HG02885 (cell line): ENCODE measurements around the gene ZBTB16.

Source experiments
- ATAC-seq: cut with Tn5 transposase; IDR thresholded peaks from one replicate; pipeline ENCODE4 v1.9.1; 2021; ENCODE audit warnings: mild to moderate bottlenecking; ENCODE audit not compliant: unreplicated experiment, poor library complexity

Gene ZBTB16

GRCh38 chr11:114059278-114059983 lies at the start of gene ZBTB16:
Gene ZBTB16 (plus strand): TSS chr11:114059711. CDS start chr11:114063301, 3,590 bp downstream.
- ATAC-seq, result no peak

GRCh38 chr11:114010931-114011330 lies 48.6 kb upstream of the ZBTB16 start:
- no peak for ATAC-seq

DNA sequence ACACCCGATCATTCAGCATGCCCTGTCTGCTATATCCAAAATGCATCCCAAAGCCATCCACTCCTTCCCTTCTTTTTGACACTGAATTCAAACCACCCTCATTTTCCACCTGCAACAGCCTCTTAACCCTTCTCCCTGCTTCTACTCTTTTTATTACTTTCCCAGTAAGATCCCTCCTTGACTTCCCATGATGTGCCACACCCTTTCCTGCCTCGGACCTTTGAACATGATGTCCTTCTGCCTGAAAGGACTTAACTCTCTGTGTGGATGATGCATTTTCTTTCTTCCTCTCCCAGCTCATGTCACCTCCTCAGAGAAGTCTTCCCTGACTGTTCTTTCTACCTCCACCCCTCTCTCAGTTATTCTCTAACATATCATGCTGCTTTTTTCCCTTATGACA lies 48.1 kb upstream of the ZBTB16 start:
- ATAC-seq, result no peak

- no peak for ATAC-seq
These were observed 44.4 kb upstream of the ZBTB16 start for GRCh38 chr11:114015117-114015516.

DNA sequence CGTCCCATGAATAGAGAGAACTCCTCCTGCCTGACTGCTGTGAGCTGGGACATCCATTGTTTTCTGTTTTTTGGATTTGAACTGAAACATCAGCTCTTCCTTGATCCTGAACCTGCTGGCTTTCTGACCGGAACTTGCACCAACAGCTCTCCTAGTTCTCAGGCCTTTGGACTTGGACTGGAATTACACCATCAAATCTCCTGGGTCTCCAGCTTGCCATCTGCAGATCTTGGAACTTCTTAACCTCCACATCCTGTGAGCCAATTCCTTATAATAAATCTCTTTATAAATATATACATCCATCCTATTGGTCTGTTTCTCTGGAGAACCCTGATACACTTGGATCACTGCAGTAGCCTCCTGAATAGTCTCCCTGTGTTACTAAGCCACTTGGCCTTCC lies 42.5 kb upstream of the ZBTB16 start:
- ATAC-seq, result no peak

DNA sequence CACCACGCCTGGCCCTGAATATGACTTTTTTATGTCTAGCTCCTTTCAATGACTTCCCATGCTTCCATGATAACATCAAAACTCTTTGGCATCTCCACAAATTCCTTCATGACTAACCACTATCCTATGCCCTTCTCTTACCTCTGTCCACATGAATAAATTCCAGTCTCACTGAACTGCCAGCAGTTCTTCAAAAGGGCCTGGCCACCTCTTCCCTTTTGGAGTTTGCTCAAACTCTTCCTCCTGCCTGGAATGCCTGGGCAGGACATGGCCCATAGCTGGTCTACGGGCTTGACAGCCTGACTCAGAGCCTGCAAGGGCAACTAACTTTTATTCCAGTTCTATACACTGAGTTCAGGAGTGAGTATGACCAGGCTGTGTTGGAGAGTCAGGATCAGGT lies 41.8 kb upstream of the ZBTB16 start:
- ATAC-seq, result no peak

DNA sequence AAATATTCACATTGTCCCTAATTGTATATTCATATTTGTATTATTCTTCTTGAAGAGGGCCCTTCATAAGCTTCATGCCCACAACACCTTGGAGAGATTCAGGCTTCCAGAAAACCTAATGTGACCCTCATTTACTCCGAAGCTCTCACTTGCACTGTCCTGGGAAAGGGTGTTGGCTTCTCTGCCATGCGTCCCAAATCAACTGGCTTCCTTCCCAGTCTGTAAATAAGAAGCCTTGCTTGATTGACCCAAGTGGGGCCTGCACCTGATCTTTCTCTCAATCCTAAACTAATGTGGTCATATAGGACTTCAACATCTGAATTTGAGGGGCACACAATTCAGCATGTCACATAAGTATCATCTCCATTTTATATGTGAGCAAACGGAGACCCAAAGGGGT lies 40.5 kb upstream of the ZBTB16 start:
- ATAC-seq, result no peak

DNA sequence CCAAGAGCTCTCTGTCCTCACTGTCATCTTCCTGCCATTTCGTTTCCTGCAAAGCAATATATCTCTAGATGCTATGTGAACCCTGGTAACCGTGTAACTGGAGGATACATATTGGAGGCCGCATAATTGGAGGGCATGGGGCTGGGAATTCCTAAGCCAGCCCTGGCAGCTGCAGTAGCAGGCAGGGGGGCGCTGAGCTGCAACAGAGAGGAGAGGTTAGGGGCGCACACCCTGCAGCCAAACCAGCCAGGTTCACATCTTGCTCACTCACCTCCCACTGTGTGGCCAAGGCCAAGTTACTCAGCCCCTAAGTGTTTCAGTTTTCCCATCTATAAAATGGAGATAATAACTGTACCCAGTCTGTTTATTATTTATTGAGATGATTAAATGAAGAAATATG lies 39.9 kb upstream of the ZBTB16 start:
- no peak for ATAC-seq

DNA sequence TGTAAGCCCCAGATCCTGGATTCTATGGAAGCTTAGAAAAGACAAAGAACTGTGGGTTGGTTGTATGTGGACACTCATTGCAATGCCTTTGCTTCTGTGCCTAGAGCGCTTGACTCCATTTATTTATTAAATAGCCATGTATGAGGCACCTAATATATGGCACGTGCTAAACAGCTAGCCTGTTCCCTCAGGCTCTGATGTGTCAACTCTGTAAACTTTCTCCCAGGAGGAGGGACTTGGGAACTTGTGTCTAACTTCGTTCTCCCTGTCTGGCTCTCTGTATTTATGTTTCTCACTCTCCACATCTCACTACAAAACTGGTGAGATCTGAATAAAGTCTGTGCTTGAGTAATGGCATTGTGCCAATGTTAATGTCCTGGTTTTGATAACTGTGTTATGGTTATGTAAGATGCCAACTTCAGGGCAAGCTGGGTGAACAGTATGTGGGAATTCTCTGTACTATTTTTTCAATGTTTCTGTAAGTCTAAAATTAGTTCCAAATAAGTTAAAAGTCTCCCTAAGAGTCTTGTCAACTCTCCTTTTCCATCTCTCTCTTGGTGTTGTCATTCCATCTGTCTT lies 34.1 kb upstream of the ZBTB16 start:
- no peak for ATAC-seq

DNA sequence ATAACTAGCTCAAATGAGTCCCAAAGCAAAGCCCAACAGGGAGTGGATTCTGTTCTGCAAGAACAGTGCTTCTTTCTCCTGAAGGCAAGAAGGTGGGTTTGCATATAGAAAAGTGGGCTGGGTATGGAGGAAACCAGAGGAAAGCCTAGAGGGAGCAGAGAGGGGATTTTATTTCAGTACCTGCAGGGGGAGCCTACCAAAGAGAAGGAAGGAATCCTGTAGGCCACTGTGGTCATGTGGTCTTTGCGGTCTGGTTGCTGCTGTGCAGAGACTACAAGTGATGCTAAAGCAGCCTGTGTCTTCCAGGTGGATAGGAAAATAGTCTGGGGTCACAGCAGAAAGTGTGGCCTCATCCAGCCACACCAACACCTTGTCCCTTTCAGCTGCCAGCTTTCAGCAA lies 33.2 kb upstream of the ZBTB16 start:
- ATAC-seq, result no peak

DNA sequence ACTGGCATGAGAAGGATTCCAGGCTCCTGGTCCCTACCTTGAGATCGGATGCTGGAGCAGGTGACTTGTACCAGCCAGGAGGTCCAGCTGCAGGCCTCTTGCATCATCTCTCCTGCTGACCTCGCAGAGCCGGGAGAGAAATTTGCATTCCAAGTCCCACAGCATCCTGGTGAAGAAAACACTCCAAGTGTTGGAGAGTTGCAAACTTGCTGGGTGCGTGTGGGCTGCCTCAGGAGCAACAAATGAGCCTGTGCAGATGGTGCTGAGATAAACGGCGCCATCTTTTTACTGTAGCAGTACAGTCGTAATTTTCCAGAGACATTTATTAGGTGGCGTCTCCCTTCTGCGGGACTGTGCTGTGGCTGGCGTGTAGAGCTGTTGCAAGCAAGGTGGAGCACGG lies 32.1 kb upstream of the ZBTB16 start:
- ATAC-seq, result no peak

DNA sequence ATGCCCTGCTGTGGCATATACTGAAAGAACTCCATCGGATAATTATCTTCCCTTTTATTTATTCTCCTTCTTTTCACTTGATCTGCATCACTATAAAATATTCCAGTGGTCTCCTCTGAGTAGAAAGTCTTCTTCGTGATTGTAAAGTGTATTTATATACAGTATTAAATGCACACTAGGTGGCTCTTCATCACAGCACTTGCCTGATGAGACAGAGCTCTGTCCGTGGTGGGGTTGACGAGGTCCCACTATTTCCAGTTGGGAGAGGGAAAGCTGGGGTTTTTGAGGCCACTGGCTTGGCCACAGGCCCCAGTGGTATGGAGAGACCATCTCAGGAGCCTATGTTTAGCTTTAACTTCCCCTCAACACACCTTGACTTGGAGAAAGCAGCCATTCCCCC lies 31.6 kb upstream of the ZBTB16 start:
- no peak for ATAC-seq

GRCh38 chr11:114031246-114031966 lies 28.1 kb upstream of the ZBTB16 start:
- no peak for ATAC-seq

DNA sequence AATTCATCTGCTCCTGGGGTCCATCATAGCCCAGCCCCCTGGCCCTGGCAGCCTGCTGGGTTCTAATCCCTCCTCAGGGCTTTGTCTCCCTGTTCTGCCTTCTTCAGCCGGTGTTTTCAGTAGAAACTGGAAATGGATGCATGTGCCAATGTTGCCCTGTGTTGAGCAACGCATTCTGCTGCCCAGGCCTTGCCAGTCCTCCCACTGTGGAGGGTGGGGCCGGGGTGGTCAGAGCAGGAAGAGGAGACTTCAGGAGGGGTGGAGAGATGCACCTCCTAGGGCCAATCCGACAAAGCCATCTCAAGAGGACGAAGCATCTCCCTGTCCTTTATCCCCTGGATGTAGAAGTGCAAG lies 27.6 kb upstream of the ZBTB16 start:
- ATAC-seq, result no peak

DNA sequence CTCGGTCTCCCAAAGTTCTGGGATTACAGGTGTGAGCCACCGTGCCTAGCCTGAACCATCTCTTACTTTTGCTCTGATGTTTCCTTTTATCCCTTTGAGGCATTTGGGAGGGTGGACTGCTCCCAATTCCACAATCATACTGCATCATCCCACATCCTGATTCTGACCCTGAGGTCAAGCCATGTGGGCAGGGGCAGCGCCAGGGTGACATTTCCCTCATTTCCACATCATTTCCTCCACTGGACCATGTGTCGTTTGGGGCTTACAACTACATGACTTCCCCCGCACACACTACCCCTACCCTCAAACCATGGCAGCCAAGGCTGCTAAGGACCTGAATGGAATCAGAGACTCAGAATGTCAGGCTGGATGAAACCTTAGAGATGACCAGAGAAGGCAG lies 26.4 kb upstream of the ZBTB16 start:
- ATAC-seq, result no peak

DNA sequence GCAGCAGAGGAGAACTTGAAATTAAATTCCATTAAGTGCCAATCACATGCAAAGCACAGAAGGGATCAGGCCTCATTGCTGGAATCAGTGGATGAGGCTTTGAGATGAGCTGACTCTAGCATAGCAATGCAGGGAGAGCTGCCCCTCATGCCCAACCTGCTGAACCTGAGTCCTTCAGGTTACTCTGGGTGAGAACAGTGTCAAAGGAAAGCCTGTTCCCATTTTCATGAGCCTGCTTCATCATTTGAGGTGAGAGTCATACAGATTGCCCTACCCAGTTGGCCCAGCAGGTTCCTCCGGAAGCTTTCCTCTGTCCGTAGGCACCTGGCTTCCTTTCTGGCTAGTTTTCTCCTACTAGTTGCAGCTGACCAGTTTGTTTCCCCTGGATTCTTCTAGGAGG lies 25.9 kb upstream of the ZBTB16 start:
- ATAC-seq, result no peak

- no peak for ATAC-seq
These were observed 24.6 kb upstream of the ZBTB16 start for GRCh38 chr11:114034956-114035355.

- no peak for ATAC-seq
These were observed 23.2 kb upstream of the ZBTB16 start for GRCh38 chr11:114036147-114036811.

- no peak for ATAC-seq
These were observed 22.6 kb upstream of the ZBTB16 start for GRCh38 chr11:114036958-114037357.

DNA sequence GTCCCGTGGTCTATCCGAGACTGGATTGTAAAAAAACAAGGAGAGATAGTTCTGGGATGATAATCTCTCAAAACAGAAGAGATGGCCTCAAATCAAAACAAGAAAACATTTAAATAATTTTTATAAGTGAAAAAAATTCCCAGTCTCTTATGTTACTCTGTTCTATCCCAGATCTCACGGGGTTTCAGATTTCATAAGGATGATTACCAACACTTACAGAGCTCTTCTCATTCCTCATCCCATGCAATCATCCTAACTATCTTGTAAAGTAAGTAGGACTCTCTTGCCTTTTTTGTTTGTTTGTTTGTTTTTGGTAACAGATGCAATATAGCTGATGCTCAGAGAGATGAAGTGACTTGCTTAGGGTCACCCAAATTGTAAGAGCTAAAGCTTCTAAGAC lies 20.0 kb upstream of the ZBTB16 start:
- ATAC-seq, result no peak

DNA sequence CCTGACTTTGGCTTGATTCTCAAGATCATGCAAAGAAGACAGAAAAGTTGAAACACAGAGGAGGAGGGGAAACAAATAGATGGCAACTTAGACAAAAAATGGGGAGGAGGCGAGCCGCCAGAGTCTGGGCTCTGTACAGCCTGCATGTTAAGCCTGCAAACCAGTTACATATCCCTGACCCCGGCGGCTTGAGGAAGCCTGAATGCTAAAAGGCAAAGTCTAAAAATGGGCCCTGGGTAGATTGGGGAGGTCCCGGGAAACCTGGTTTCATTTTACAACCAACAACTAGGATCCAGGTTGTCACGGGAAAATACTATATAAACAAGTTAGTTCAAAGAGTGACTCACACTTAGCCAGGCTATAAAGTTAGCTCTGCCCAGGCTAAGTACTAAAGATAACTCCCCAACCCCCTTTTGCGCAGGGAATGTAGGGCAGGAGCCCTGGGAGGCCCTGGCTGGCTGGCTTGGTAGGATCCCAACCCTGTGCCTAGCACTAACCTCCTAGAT lies 18.8 kb upstream of the ZBTB16 start:
- no peak for ATAC-seq
